Esophagus (tissue), 2 donors: ENCODE results near the gene NFYC. TPM values are rescaled to one million over a fixed set of nuclear protein-coding genes. Genes with fewer than 3 reads are reported as not detected.

Source experiments
- H3K27ac ChIP-seq, 2 donors: one replicate each; pipeline ENCODE4 v1.5.1; 2013; ENCODE audit warnings: low read depth in 2 of 2, mild to moderate bottlenecking in 2 of 2, inconsistent platforms in 1 of 2, low read length in 1 of 2, moderate library complexity in 1 of 2
- H3K27me3 ChIP-seq, 2 donors: one replicate each; pipeline ENCODE4 v1.6.1; 2013; ENCODE audit warnings: low read length in 2 of 2, control low read depth in 1 of 2, mild to moderate bottlenecking in 1 of 2; ENCODE audit not compliant: insufficient read depth in 2 of 2, control insufficient read depth in 1 of 2
- H3K36me3 ChIP-seq, 2 donors: one replicate each; pipeline ENCODE4 v1.6.1; 2013; ENCODE audit warnings: low read length in 1 of 2; ENCODE audit not compliant: control insufficient read depth in 2 of 2, insufficient read depth in 2 of 2
- H3K4me1 ChIP-seq, 2 donors: one replicate each; pipeline ENCODE4 v1.6.1; 2013; ENCODE audit warnings: low read length in 1 of 2; ENCODE audit not compliant: control insufficient read depth in 2 of 2, insufficient read depth in 2 of 2
- H3K4me3 ChIP-seq, 2 donors: one replicate each; pipeline ENCODE4 v1.5.1; 2013; ENCODE audit warnings: low read length in 2 of 2, mild to moderate bottlenecking in 2 of 2, low read depth in 1 of 2, moderate library complexity in 1 of 2
- H3K9me3 ChIP-seq, 2 donors: one replicate each; pipeline ENCODE4 v1.6.1; 2013; ENCODE audit warnings: mild to moderate bottlenecking in 2 of 2, low read depth in 1 of 2, low read length in 1 of 2, moderate library complexity in 1 of 2; ENCODE audit not compliant: control insufficient read depth in 2 of 2, insufficient read depth in 1 of 2
- WGBS, 2 donors: extraction: QIAGEN DNeasy Blood & Tissue Kit; methylation state at CpG; one replicate each; pipeline ENCODE4 v1.1.7; 2013; 5-methylcytosine and 5-hydroxymethylcytosine counted together
- polyA plus RNA-seq, 2 donors: library from polyadenylated mRNA; stranded (reverse); fragments of 200-250 nt; gene quantifications; one replicate each; pipeline ENCODE4 v1.2.3, GENCODE V29; 2013
- donor health status: healthy with polysubstance abuse.
- donor health status: Bipolar disorder and iron deficiency.

NFYC gene
- polyA plus RNA-seq, 2 donors, result 24.8 to 37.2 TPM

DNA sequence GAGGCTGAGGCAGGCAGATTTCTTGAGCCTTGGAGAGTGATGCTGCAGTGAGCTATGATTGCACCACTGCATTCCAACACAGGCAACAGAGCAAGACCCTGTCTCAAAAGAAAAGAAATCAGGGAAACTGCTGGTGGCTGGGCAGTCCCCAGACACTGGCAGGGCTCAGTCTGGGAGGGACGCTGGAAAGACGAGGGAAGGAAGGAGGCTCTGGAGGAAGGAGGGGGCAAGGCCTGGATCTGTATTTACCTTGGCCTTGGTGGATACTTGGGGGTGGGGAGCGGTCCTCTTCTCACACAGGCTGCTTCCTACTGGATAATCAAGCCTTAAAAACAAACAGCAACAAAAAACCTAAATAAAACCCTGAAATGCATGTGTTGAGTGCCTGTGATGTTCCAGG is 116.5 kb downstream of the NFYC start:
- Histone ChIP-seq H3K27me3 (no peaks in the 10 kb centered on the region), H3K4me3 (no peak overlapping the region), H3K27ac (no peak overlapping the region), H3K36me3 (no peaks in the 10 kb centered on the region), H3K4me1 (no peaks in the 10 kb centered on the region), H3K9me3 (no peaks in the 10 kb centered on the region)
- 52 to 70% methylated on average over 3 of the region's 3 CpGs for WGBS, 2 donors

DNA sequence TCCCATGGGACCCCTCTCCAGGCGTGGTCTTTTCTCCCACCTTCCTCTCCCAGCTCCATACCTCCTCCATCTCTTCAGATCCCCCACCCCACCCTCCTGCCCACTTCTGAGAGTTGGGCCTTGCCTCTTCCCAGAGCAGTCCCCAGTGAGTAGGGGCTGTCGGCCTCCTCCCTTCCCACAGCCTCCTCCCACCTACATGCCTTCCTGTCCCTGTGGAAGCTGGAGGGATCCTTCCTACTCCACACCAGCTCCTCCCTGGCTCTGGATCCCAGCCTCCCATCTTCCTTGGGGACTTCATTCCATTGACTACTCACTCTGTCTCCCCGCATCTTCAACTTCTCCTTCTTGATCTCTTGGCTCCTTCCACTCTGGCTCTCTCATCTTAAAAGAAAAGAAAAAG is 116.9 kb downstream of the NFYC start:
- Histone ChIP-seq H3K4me3 (no peak overlapping the region), H3K9me3 (no peaks in the 10 kb centered on the region), H3K36me3 (no peaks in the 10 kb centered on the region), H3K4me1 (no peaks in the 10 kb centered on the region), H3K27ac (no peak overlapping the region), H3K27me3 (no peaks in the 10 kb centered on the region)
- 64 to 77% methylated on average over 3 of the region's 3 CpGs for WGBS, 2 donors

DNA sequence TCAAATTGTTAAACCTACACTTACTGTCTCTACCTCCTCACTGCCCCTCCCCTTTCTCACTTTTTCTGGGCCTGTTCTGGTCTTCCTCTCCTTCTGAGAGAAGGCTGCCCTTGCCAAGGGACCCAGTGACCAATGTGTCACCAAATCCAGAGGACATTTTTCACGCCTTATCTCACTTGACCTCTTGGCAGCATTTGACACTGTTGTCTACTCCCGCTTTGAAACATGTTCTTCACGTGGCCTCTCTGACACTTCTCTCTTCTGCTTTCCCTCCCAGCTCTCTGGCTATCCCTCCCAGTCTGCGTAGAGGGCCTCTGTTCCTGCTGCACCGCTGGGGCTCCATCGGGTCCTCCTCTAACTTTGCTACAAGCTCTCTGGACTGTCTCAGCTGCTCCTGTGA is 117.4 kb downstream of the NFYC start:
- Histone ChIP-seq H3K27me3 (no peaks in the 10 kb centered on the region), H3K4me3 (no peak overlapping the region), H3K36me3 (no peaks in the 10 kb centered on the region), H3K4me1 (no peaks in the 10 kb centered on the region), H3K27ac (no peak overlapping the region), H3K9me3 (no peaks in the 10 kb centered on the region)
- 79 to 84% methylated on average over 6 of the region's 6 CpGs for WGBS, 2 donors

DNA sequence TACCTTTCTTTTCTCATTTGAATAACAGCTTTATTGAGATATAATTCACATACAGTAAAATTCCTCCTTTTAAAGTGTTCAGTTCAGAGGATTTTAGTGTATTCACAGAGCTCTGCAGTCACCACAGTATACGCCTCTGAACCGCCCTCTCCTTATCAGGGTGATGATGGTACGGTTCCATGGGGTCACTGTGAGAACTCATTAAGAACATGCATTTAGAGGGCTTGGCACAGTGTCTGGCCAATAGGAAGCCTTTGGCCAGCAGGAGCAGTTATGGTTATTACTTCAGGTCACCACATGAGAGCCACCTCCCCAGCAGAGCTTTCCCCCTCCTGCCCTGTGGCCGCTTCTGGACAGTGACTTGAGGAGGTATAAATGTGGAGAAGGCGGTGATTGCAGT is 119.4 kb downstream of the NFYC start:
- WGBS, 2 donors, result 67 to 91% methylated on average over 5 of the region's 5 CpGs
- Histone ChIP-seq H3K4me3 (no peak overlapping the region), H3K9me3 (no peaks in the 10 kb centered on the region), H3K27me3 (no peaks in the 10 kb centered on the region), H3K4me1 (no peaks in the 10 kb centered on the region), H3K36me3 (no peaks in the 10 kb centered on the region), H3K27ac (no peak overlapping the region)

DNA sequence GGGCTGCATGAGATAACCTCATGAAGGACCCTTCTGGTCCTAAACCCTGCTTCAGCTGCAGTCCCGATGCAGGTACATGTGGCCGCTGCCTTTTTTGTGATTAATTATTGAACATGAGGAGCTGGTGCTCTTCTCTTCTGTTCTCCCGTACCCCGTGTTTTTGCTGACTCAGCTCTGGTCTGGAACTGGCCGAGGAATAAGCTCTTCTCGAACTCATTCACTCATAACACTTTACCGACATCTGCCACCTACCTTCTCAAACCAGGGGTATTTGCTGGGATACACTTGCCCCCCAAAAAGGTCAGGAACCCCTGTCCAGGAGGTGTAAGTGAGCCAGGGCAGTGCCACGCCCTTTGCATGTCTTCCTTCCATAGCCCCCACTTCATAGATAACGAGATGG is 123.9 kb downstream of the NFYC start:
- Histone ChIP-seq H3K4me3 (no peak overlapping the region), H3K27ac (no peak overlapping the region), H3K27me3 (no peaks in the 10 kb centered on the region), H3K9me3 (no peaks in the 10 kb centered on the region), H3K36me3 (no peaks in the 10 kb centered on the region), H3K4me1 (peaks cover 0 to 5% of the 10 kb centered on the region in 2 donors)
- WGBS, 2 donors, result 67 to 70% methylated on average over 9 of the region's 9 CpGs

DNA sequence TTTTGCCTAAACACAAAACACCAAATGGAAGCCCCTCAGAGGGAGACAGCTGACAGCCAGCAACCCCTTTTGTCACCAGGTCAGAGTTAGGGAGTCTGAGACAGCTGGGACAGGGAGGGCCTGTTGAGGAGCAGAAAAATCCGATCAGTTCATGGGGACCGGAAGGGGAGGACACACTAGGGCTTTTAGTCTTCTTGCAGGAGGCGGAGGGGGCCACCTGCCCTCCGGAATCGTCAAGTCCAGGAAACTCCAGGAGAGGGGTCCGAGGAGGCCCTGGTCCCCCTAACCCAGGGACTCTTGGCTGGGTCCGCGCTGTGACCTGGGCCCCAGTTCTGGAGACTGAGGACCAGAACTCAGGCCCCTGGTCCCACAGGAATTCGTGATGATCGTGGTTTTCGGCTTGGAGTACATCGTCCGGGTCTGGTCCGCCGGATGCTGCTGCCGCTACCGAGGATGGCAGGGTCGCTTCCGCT is 126.3 kb downstream of the NFYC start:
- no peak overlapping the region for H3K27ac ChIP-seq
- H3K9me3 ChIP-seq, result no peaks in the 10 kb centered on the region
- peak overlapping the region in 1 of 2 donors; percentile 37 for H3K4me3 ChIP-seq
- no peaks in the 10 kb centered on the region for H3K27me3 ChIP-seq
- H3K4me1 ChIP-seq, result peaks cover 2 to 5% of the 10 kb centered on the region in 2 donors
- WGBS, 2 donors, result 50 to 73% methylated on average over 19 of the region's 19 CpGs
- no peaks in the 10 kb centered on the region for H3K36me3 ChIP-seq

DNA sequence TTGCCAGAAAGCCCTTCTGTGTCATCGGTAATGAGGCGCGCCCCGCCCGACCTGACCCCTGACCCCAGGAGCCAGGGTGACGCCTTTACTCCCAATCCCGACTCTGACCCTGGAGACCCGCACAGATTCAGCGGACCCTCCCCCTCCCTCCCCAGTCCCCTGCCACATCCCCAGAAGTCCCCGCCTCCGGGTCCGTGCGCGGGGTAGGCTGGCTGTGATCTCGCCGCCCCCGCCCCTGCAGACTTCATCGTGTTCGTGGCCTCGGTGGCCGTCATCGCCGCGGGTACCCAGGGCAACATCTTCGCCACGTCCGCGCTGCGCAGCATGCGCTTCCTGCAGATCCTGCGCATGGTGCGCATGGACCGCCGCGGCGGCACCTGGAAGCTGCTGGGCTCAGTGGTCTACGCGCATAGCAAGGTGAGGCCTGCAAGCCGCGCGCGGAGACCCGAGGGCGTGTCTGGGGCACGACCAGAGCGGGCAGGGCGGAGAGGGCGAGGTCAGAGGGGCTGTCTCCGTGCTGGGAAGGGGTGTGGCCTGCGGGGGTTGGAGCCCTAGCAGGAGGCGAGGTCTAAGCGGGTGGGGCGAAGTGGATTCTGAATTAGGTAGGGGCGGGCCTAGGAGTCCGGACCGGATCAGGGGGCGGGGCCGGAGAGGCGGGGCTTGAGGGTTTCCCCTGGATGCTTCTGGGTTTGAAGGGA is 126.9 kb downstream of the NFYC start:
- H3K27ac ChIP-seq, result no peak overlapping the region
- peaks cover 2 to 5% of the 10 kb centered on the region in 2 donors for H3K4me1 ChIP-seq
- H3K9me3 ChIP-seq, result no peaks in the 10 kb centered on the region
- no peaks in the 10 kb centered on the region for H3K36me3 ChIP-seq
- whole genome bisulfite sequencing, 2 donors, result 6 to 16% methylated on average over 52 to 59 of the region's 59 CpGs
- H3K27me3 ChIP-seq, result no peaks in the 10 kb centered on the region
- H3K4me3 ChIP-seq, result peak overlapping the region; percentile 23 to 37

DNA sequence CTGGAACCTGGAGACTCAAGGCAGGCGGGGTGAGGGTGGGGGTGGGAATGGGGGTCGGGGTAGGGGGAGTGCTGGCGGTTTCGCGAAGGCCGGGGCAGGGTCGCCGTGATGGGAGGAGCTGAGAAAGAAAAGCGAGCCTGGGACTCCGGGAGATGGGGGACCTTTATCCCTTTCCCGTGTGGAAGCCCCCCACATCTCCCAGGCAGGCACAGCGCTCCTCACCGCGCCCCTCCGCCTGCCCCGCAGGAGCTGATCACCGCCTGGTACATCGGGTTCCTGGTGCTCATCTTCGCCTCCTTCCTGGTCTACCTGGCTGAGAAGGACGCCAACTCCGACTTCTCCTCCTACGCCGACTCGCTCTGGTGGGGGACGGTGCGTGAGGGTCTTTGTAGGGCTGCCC is 127.6 kb downstream of the NFYC start:
- 68 to 69% methylated on average over 26 of the region's 26 CpGs for WGBS, 2 donors
- no peaks in the 10 kb centered on the region for H3K27me3 ChIP-seq
- no peaks in the 10 kb centered on the region for H3K36me3 ChIP-seq
- peaks cover 2 to 5% of the 10 kb centered on the region in 2 donors for H3K4me1 ChIP-seq
- no peak overlapping the region for H3K27ac ChIP-seq
- H3K4me3 ChIP-seq, result no peak overlapping the region
- H3K9me3 ChIP-seq, result no peaks in the 10 kb centered on the region

DNA sequence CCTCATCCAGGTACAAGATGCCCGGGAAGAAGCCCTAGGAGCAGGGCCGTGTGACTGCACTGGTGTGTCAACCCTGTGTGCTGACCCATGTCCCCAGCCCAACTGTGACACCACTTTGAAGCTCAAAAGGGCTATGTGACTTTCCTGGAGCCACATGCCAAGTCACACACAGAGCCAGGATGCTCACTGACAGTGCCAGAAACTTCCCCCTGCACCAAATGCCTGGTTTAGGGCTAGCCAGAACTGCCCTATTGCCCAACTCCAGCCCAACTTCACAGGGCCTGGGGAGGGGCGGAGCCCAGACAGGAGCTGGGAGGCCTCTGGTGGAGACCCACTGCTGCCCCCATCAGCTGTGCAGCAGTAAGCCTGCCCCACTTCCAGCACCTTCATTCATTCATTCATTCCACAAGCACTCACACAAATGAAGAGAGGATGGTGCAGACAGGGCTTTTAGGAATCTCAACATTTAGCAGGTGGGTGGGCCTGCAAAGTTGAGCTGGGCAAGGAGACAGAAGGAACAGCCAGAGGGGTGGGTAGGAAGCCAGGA is 128.8 kb downstream of the NFYC start:
- 92% methylated on average over 3 of the region's 3 CpGs for WGBS, 2 donors
- H3K27ac ChIP-seq, result no peak overlapping the region

More for the DNA sequence above, 128.8 kb downstream of the NFYC start:
- Histone ChIP-seq H3K4me1 (peaks cover 2 to 5% of the 10 kb centered on the region in 2 donors), H3K27me3 (no peaks in the 10 kb centered on the region), H3K4me3 (no peak overlapping the region), H3K9me3 (no peaks in the 10 kb centered on the region), H3K36me3 (no peaks in the 10 kb centered on the region)
